OCI-LY3 (cell line): ENCODE results near the gene C1orf116.
A peak's percentile ranks its signal among the peaks of the same experiment; 100 is the strongest.

ENCODE experiments used
- H2AFZ ChIP-seq: fragments of 200-600, 300-600 bp; shearing (Covaris generic); 2 replicates; pipeline ENCODE4 v1.6.0; 2014; ENCODE audit warnings: antibody characterized with exemption, low read depth, low read length
- H3K27ac ChIP-seq: fragments of 200-600, 300-600 bp; sonication (generic); 2 replicates; pipeline ENCODE4 v1.5.1; 2014; ENCODE audit warnings: mild to moderate bottlenecking, low read length, moderate library complexity, mixed read lengths
- H3K27me3 ChIP-seq: fragments of 200-600, 300-600 bp; sonication (generic); 2 replicates; pipeline ENCODE4 v1.6.1; 2014; ENCODE audit warnings: low read depth, low read length, mixed read lengths
- H3K36me3 ChIP-seq: fragments of 200-600, 300-600 bp; sonication (generic); replicated peaks from 2 replicates; pipeline ENCODE3; 2014; ENCODE audit warnings: low read depth, low read length, mixed read lengths
- H3K4me1 ChIP-seq: fragments of 300-600, 200-600 bp; sonication (generic); 2 replicates; pipeline ENCODE4 v1.6.1; 2014; ENCODE audit warnings: low read length, mixed read lengths
- H3K4me2 ChIP-seq: fragments of 200-600, 300-600 bp; sonication (generic); 2 replicates; pipeline ENCODE4 v1.6.1; 2014; ENCODE audit warnings: low read length, mixed read lengths
- H3K4me3 ChIP-seq: fragments of 300-600, 200-600 bp; sonication (generic); 2 replicates; pipeline ENCODE4 v1.5.1; 2014; ENCODE audit warnings: antibody characterized with exemption, mild to moderate bottlenecking, low read length, moderate library complexity
- H3K79me2 ChIP-seq: fragments of 300-600, 200-600 bp; shearing (Covaris generic); 2 replicates; pipeline ENCODE4 v1.6.1; 2014; ENCODE audit warnings: mild to moderate bottlenecking, low read length, mixed read lengths
- H3K9ac ChIP-seq: fragments of 300-600, 200-600 bp; shearing (Covaris generic); 2 replicates; pipeline ENCODE4 v1.6.0; 2014; ENCODE audit warnings: mild to moderate bottlenecking, low read length, moderate library complexity
- H3K9me3 ChIP-seq: fragments of 200-600, 300-600 bp; shearing (Covaris generic); 2 replicates; pipeline ENCODE4 v1.6.1; 2014; ENCODE audit warnings: low read length, mixed read lengths; ENCODE audit not compliant: insufficient read depth
- H4K20me1 ChIP-seq: fragments of 200-600, 300-600 bp; sonication (generic); 2 replicates; pipeline ENCODE4 v1.6.1; 2016; ENCODE audit warnings: low read length, mixed read lengths; ENCODE audit not compliant: insufficient read depth
- CTCF ChIP-seq: fragments of 200-600, 300-600 bp; sonication (generic); IDR thresholded peaks from 2 replicates; pipeline ENCODE4 v1.5.1; 2014; ENCODE audit warnings: antibody characterized with exemption, low read length, low read depth
- EZH2phosphoT487 ChIP-seq: fragments of 200-600 bp; shearing (Covaris generic); IDR thresholded peaks from 2 replicates; pipeline ENCODE4 v1.6.1; 2018; ENCODE audit warnings: antibody characterized with exemption, mixed run types, low read depth

The C1orf116 gene

GRCh38 chr1:206979379-206980043 is 53.0 kb downstream of the C1orf116 start:
- no peaks in the 10 kb centered on the region for H3K36me3 ChIP-seq
- peak; percentile 97 for TF ChIP-seq CTCF
- no peak for TF ChIP-seq EZH2phosphoT487
- H3K27ac ChIP-seq: no peak overlapping the region
- peaks cover 12% of the 10 kb centered on the region for H3K27me3 ChIP-seq
- no peak overlapping the region for H3K4me3 ChIP-seq
- no peaks in the 10 kb centered on the region for H3K79me2 ChIP-seq
- H2AFZ ChIP-seq: peak overlapping the region; percentile 71
- peaks cover 44% of the 10 kb centered on the region for H3K4me1 ChIP-seq
- peak overlapping the region; percentile 35 for H3K4me2 ChIP-seq
- no peaks in the 10 kb centered on the region for H4K20me1 ChIP-seq
- peak overlapping the region; percentile 42; the same call in 1 of the 2 replicates for H3K9ac ChIP-seq
- H3K9me3 ChIP-seq: no peaks in the 10 kb centered on the region

- H2AFZ ChIP-seq: no peak overlapping the region
- no peak overlapping the region for H3K4me2 ChIP-seq
- no peaks in the 10 kb centered on the region for H4K20me1 ChIP-seq
- H3K27me3 ChIP-seq: peaks cover 5% of the 10 kb centered on the region
- TF ChIP-seq EZH2phosphoT487: no peak
- no peak for TF ChIP-seq CTCF
- H3K79me2 ChIP-seq: no peaks in the 10 kb centered on the region
- no peak overlapping the region for H3K9ac ChIP-seq
- H3K27ac ChIP-seq: no peak overlapping the region
- peaks cover 56% of the 10 kb centered on the region for H3K4me1 ChIP-seq
- no peaks in the 10 kb centered on the region for H3K9me3 ChIP-seq
- no peaks in the 10 kb centered on the region for H3K36me3 ChIP-seq
- no peak overlapping the region for H3K4me3 ChIP-seq
These were observed 54.3 kb downstream of the C1orf116 start for GRCh38 chr1:206978259-206978658.

- no peak overlapping the region for H3K4me2 ChIP-seq
- no peaks in the 10 kb centered on the region for H3K27me3 ChIP-seq
- no peak overlapping the region for H3K9ac ChIP-seq
- H4K20me1 ChIP-seq: no peaks in the 10 kb centered on the region
- no peak overlapping the region for H3K4me3 ChIP-seq
- no peaks in the 10 kb centered on the region for H3K36me3 ChIP-seq
- no peaks in the 10 kb centered on the region for H3K9me3 ChIP-seq
- H3K79me2 ChIP-seq: no peaks in the 10 kb centered on the region
- no peak overlapping the region for H3K27ac ChIP-seq
- H2AFZ ChIP-seq: no peak overlapping the region
- TF ChIP-seq EZH2phosphoT487 (no peak), CTCF (no peak)
- peaks cover 70% of the 10 kb centered on the region for H3K4me1 ChIP-seq
These were observed 57.2 kb downstream of the C1orf116 start for GRCh38 chr1:206975306-206975705.

GRCh38 chr1:206974140-206974539 is 58.4 kb downstream of the C1orf116 start:
- TF ChIP-seq CTCF: no peak
- TF ChIP-seq EZH2phosphoT487: no peak
- Histone ChIP-seq H3K27ac (no peak overlapping the region), H3K4me3 (no peak overlapping the region), H3K4me2 (0 out of 2 replicates have a peak overlapping the region, but pooled peaks have one; percentile 11), H3K36me3 (no peaks in the 10 kb centered on the region), H3K79me2 (no peaks in the 10 kb centered on the region), H3K27me3 (no peaks in the 10 kb centered on the region), H2AFZ (no peak overlapping the region), H3K4me1 (peaks cover 70% of the 10 kb centered on the region), H4K20me1 (no peaks in the 10 kb centered on the region), H3K9me3 (no peaks in the 10 kb centered on the region), H3K9ac (no peak overlapping the region)
